ENCODE data around the gene CELF3.

Gene CELF3

DNA sequence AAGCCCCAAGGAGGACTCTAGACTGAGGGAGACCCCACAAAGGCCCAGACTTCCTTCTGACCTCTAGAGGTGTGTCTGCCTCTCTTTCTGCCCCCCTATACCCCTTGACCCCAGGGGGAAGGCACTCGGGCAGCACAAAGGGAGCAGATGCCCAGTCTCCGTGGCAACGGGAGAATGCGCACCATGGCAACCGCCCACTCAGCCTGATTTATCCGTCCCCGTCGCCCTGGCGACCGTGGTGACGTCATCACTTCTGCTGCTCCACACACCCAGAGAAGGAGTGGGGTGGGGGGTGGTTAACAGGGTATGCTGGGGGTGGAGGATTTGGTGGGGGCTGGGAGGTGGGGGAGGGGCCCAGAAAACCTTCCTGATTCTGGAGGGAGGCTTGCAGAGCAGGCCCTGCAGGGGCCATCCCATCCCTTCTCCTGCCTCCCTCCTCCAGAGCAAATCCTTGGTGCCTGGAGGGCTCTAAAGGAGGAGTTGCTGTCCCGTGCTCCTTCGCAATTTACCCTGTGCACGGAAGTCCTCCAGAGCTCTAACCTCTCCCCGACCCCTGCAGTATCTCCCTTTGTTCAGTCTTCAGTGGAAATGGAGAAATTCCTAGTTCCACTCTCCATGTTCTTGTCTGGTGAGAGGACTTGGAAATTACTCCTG lies 6.3 kb downstream of the CELF3 start:
- TF ChIP-seq, protein P1, sequence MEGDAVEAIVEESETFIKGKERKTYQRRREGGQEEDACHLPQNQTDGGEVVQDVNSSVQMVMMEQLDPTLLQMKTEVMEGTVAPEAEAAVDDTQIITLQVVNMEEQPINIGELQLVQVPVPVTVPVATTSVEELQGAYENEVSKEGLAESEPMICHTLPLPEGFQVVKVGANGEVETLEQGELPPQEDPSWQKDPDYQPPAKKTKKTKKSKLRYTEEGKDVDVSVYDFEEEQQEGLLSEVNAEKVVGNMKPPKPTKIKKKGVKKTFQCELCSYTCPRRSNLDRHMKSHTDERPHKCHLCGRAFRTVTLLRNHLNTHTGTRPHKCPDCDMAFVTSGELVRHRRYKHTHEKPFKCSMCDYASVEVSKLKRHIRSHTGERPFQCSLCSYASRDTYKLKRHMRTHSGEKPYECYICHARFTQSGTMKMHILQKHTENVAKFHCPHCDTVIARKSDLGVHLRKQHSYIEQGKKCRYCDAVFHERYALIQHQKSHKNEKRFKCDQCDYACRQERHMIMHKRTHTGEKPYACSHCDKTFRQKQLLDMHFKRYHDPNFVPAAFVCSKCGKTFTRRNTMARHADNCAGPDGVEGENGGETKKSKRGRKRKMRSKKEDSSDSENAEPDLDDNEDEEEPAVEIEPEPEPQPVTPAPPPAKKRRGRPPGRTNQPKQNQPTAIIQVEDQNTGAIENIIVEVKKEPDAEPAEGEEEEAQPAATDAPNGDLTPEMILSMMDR (IDR thresholded peaks at IDR 0.05; ENCODE audit: extremely low read depth, insufficient read depth, missing control alignments), result no peak
- DNase-seq (ENCODE audit: low spot score), result no peak
- in situ Hi-C loops (cut with MboI; ENCODE audit: low pct_unique_long_range_greater_than_20kb, low sequenced_read_pairs, unreplicated experiment), result no loop called here

DNA sequence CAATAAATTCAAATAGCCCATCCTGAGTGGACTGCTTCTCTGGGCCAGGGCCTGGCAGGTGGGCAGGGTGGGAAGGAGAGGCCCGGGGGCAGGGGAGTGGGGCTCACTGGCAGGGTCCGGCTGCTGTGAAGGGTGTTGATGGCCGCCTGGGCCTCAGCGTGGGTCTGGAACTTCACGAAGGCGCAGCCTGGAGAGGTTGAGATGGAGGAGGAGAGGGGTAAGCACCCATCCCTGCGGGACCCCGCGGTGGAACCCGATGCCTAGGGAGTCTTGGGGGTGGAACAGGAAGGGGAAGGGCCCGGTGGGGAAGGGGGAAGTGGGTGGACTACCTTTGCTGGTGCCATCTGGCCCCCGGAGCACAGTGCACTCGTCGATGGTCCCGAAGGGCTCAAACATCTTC lies 7.7 kb downstream of the CELF3 start:
- in situ Hi-C loops (cut with MboI; ENCODE audit: low pct_unique_long_range_greater_than_20kb, low sequenced_read_pairs, unreplicated experiment), result no loop called here
- TF ChIP-seq, protein P1 (IDR thresholded peaks at IDR 0.05; ENCODE audit: extremely low read depth, insufficient read depth, missing control alignments), result no peak

DNA sequence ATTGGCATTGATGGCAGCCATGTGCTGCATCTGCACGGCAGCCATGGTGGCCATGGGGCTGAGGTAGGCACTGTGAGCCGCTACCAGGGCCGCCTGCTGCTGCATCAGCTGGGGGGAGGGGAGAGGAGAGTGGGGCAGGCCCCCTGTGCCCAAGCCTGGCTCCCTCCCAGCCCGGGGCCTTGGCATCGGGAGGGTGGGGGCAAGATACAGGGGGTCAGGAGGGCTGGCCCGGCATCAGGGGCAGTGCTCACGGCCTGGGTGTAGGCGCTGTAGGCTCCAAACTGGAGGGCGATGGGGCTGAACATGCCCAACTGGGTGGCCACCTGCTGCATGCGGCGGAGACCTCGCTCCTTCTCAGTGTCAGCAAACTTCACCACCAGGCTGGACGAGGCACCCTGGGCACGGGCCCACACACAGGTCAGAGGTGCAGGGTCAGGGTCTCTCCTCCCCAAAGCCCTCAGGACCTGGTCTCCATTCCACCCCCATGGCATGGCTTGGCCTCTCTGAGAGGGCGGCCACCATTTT lies 9.0 kb downstream of the CELF3 start:
- in situ Hi-C loops (cut with MboI; ENCODE audit: low pct_unique_long_range_greater_than_20kb, low sequenced_read_pairs, unreplicated experiment), result no loop called here

More for the DNA sequence above, 7.7 kb downstream of the CELF3 start:
- DNase-seq (ENCODE audit: low spot score), result no peak

DNA sequence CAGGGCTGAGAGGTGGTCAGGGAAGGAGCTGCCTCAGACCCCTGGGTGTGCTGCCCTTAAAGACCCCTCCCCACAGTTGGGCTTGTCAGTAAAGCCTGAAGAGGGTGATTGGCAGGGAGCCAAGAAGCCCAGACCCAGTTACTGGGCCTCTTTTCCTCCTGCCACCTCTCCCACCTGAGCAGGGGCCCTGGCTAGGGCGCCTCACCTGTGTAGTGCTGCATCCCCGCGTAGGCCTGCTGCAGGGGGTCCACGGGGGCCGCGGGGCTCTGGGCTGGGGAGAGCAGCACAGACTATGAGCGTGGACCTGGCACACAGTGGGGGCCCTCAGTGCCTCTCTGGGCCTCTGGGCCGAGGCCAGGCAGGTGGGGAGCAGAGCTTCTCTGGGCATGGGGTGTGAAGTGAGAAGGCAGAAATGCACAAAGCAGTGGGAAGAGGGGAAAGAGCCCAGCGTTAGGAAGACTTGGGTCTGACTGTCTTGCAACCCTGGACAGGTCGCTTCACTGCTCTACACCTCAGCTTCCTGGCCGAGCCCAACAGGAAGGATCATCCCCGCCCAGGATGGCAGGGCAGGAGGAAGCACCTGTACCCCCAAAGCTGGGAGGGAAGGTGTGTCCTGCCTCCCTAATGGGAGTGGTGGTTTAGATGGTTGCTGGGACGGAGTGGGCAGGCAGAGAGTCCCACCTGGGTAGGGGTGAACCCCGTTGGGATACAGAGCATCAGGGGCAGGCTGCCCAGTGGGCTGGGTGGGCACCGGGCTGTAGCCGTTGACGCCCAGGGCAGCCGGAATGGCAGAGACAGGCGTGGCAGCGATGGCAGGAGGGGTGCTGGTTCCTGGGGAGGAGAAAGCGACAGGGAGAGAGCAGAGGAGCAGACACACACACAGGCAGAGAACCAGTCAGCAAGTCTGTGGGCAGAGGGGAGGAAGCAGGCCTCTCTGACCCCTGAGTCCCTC lies 9.9 kb downstream of the CELF3 start:
- in situ Hi-C loops (cut with MboI; ENCODE audit: low pct_unique_long_range_greater_than_20kb, low sequenced_read_pairs, unreplicated experiment), result no loop called here
- TF ChIP-seq, protein P1 (IDR thresholded peaks at IDR 0.05; ENCODE audit: extremely low read depth, insufficient read depth, missing control alignments), result no peak
- DNase-seq (ENCODE audit: low spot score), result no peak

More for the DNA sequence above, 9.0 kb downstream of the CELF3 start:
- TF ChIP-seq, protein P1 (IDR thresholded peaks at IDR 0.05; ENCODE audit: extremely low read depth, insufficient read depth, missing control alignments), result no peak
- DNase-seq (ENCODE audit: low spot score), result no peak

DNA sequence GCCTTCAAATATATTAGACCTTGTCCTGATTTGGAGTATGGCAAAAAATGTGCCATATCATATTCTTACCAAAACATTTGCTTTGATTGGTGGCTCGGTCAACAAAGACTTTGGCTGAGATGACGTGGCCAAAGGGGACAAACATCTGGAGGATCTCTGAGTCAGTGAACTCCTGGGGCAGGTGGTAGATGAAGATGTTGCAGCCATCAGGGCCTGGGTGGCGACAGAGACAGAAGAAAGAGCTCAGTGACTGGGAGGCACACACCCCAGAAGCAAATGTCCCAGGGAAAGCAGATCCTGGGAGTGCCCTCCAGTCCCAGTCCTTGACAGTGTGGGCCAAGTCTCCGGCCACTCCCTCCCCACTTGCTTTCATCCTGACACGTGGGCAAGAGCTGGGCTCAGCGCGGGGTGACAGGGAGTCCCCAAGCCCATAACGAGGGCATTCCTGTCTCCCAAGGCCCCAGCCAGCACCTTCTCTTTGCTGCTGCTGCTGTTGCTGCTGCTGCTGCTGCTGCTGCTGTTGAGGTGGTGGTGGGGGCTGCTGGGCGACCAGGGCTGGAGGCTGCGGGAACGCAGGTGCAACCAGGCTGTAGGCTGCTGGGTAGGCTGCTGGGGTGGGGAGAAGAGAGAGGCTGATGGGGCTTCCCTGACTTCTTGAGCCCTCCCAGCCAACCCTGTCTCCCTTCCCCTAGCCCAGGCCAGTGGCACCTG lies 10.7 kb downstream of the CELF3 start:
- DNase-seq (ENCODE audit: low spot score), result no peak
- TF ChIP-seq, protein P1 (IDR thresholded peaks at IDR 0.05; ENCODE audit: extremely low read depth, insufficient read depth, missing control alignments), result no peak
- in situ Hi-C loops (cut with MboI; ENCODE audit: low pct_unique_long_range_greater_than_20kb, low sequenced_read_pairs, unreplicated experiment), result no loop called here

DNA sequence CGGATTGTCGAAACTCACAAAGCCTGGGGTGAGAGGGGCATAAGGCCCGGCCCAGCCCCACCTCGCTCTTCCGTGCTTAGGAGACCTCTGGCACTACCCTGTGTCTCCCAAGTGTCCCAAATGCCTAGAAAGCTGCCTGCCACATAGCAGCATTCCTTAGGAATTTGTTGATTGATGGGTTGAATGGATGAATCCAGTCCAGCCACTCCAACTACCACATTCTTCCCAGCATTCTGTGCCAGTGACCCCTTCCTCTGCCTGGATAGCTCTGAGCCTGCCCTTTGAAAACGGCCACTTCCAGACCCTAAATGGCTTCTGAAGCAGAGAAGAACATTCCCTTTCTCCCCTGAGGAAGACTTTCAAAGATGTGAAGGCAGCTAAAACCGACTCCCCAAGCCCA lies 11.5 kb downstream of the CELF3 start:
- TF ChIP-seq, protein P1 (IDR thresholded peaks at IDR 0.05; ENCODE audit: extremely low read depth, insufficient read depth, missing control alignments), result no peak
- in situ Hi-C loops (cut with MboI; ENCODE audit: low pct_unique_long_range_greater_than_20kb, low sequenced_read_pairs, unreplicated experiment), result no loop called here
- DNase-seq (ENCODE audit: low spot score), result no peak

Measured in GM13977 (cell line).